HepG2 (cell line): ENCODE results near the gene LMF2. TPM values are rescaled to one million over a fixed set of nuclear protein-coding genes. Genes with fewer than 3 reads are reported as not detected.

Source experiments
- ATAC-seq: fragments of 200-7000 bp; cut with Tn5 transposase; 3 replicates; pipeline ENCODE4 v1.9.1; 2020; ENCODE audit warnings: mild to moderate bottlenecking, moderate library complexity
- BruUV-seq: library from RNA; stranded (reverse); fragments of 400-500 nt; replicated peaks from 2 replicates; lab custom pipeline; 2021; lab: Mats Ljungman, UMichigan
- CTCF ChIA-PET: fragments of 300-600 bp; formaldehyde crosslinking; extraction: SDS; loops from one replicate; lab custom pipeline; 2021; ENCODE audit warnings: low total read pairs, inconsistent platforms, low intra/inter-chr PET ratio; lab: Yijun Ruan, JAX
- POLR2A ChIA-PET: fragments of 350-600 bp; sonication (Branson Sonifier 250); formaldehyde crosslinking; loops from one replicate; lab custom pipeline; 2020; ENCODE audit warnings: antibody characterized with exemption, inconsistent platforms; lab: Yijun Ruan, JAX
- DNase-seq: peaks from one replicate; pipeline ENCODE4 v3.0.0-alpha.2; 2015; ENCODE audit warnings: low spot score
- FAIRE-seq: peaks from 3 replicates; lab custom pipeline; 2011; peaks lifted over from hg19 to GRCh38; lab: Jason Lieb, UNC
- H2AFZ ChIP-seq: one replicate; pipeline ENCODE4 v1.6.1; 2011; ENCODE audit warnings: low read length, inconsistent platforms
- H3K27ac ChIP-seq: fragments of 300-600 bp; 3 replicates; pipeline ENCODE4 v1.8.0; 2011; ENCODE audit warnings: mixed run types, mild to moderate bottlenecking, mixed read lengths, low read length, inconsistent platforms; ENCODE audit not compliant: insufficient read depth; ENCODE audit errors: extremely low read length
- H3K27me3 ChIP-seq, 2 experiments: fragments of 200-600 bp in 1 of 2; 2 replicates in 1 of 2; 3 replicates in 1 of 2; pipeline versions ENCODE4 v1.6.0 to v1.8.0; 2011; ENCODE audit warnings: low read length in 2 of 2, mild to moderate bottlenecking in 2 of 2, moderate library complexity in 2 of 2, inconsistent platforms in 1 of 2; ENCODE audit not compliant: insufficient read depth in 2 of 2, control insufficient read depth in 1 of 2
- H3K36me3 ChIP-seq, 2 experiments: fragments of 200-600 bp in 1 of 2; replicated peaks in 1 of 2; 2 replicates in 1 of 2; 3 replicates in 1 of 2; pipeline versions ENCODE4 v1.5.1 to v1.8.0; 2011; ENCODE audit warnings: low read length in 2 of 2, inconsistent platforms in 1 of 2; ENCODE audit not compliant: insufficient read depth in 2 of 2, control insufficient read depth in 1 of 2
- H3K4me1 ChIP-seq: 2 replicates; pipeline ENCODE4 v1.5.1; 2012; ENCODE audit warnings: low read length, inconsistent platforms; ENCODE audit not compliant: insufficient read depth
- H3K4me2 ChIP-seq: 2 replicates; pipeline ENCODE4 v1.6.0; 2011; ENCODE audit warnings: low read depth, low read length, inconsistent platforms
- H3K4me3 ChIP-seq, 3 experiments: fragments of 200-600 bp in 1 of 3; sonication (generic), shearing (Covaris generic) in 1 of 3; replicated peaks in 1 of 3; 2 replicates each; pipeline ENCODE4 v1.5.1; 2011 to 2016; ENCODE audit warnings: low read length in 3 of 3, inconsistent platforms in 2 of 3, low read depth in 2 of 3, mild to moderate bottlenecking in 2 of 3, control low read depth in 1 of 3, mixed read lengths in 1 of 3; ENCODE audit not compliant: insufficient read depth in 1 of 3
- H3K79me2 ChIP-seq: one replicate; pipeline ENCODE4 v1.6.1; 2011; ENCODE audit warnings: low read length, inconsistent platforms; ENCODE audit not compliant: insufficient read depth
- H3K9ac ChIP-seq: 2 replicates; pipeline ENCODE4 v1.6.0; 2011; ENCODE audit warnings: mild to moderate bottlenecking, low read depth, low read length, inconsistent platforms; ENCODE audit not compliant: insufficient read depth
- H3K9me3 ChIP-seq: 2 replicates; pipeline ENCODE4 v1.5.1; 2012; ENCODE audit warnings: mild to moderate bottlenecking, low read length
- H4K20me1 ChIP-seq: 2 replicates; pipeline ENCODE4 v1.6.0; 2011; ENCODE audit warnings: inconsistent platforms, mild to moderate bottlenecking, low read length, moderate library complexity; ENCODE audit not compliant: insufficient read depth
- AKNA ChIP-seq: sonication (generic); formaldehyde crosslinking; IDR thresholded peaks from 2 replicates; pipeline ENCODE4 v1.4.0; 2020; ENCODE audit warnings: missing genetic modification reagents, borderline replicate concordance
- FOXK2 ChIP-seq: fragments of 450-650 bp; IDR thresholded peaks from 2 replicates; pipeline ENCODE4 v1.6.1; 2016
- KLF13 ChIP-seq: sonication (generic); formaldehyde crosslinking; IDR thresholded peaks from 2 replicates; pipeline ENCODE4 v1.4.0; 2020; ENCODE audit warnings: mild to moderate bottlenecking, missing genetic modification reagents
- NKX3-1 ChIP-seq: sonication (generic); formaldehyde crosslinking; IDR thresholded peaks from 2 replicates; pipeline ENCODE4 v1.5.0; 2020; ENCODE audit warnings: missing genetic modification reagents
- NPAS2 ChIP-seq: sonication (generic); formaldehyde crosslinking; IDR thresholded peaks from 2 replicates; pipeline ENCODE4 v1.8.0; 2022; ENCODE audit warnings: mild to moderate bottlenecking, missing genetic modification reagents, borderline replicate concordance
- SRSF1 ChIP-seq: fragments of 200-400 bp; formaldehyde crosslinking; optimal IDR thresholded peaks from 2 replicates; pipeline ENCODE3; 2017; ENCODE audit warnings: mild to moderate bottlenecking, low read depth, low read length, moderate library complexity
- TCF7 ChIP-seq: sonication (generic); IDR thresholded peaks from 2 replicates; pipeline ENCODE4 v1.6.1; 2016; ENCODE audit warnings: antibody characterized with exemption, low read depth
- ZNF337 ChIP-seq: sonication (generic); formaldehyde crosslinking; IDR thresholded peaks from 2 replicates; pipeline ENCODE4 v1.5.1; 2020; ENCODE audit warnings: missing genetic modification reagents, low read depth, mild to moderate bottlenecking, borderline replicate concordance
- ZNF570 ChIP-seq: sonication (generic); formaldehyde crosslinking; IDR thresholded peaks from 2 replicates; pipeline ENCODE4 v1.4.0; 2020; ENCODE audit warnings: mild to moderate bottlenecking, missing genetic modification reagents, borderline replicate concordance
- ZSCAN31 ChIP-seq: sonication (generic); formaldehyde crosslinking; IDR thresholded peaks from 2 replicates; pipeline ENCODE4 v1.5.0; 2020; ENCODE audit warnings: low read depth, mild to moderate bottlenecking, missing genetic modification reagents
- WGBS: methylation state at CpG from one replicate; pipeline ENCODE4 v1.1.6; 2017; ENCODE audit warnings: low lambda C conversion rate; 5-methylcytosine and 5-hydroxymethylcytosine counted together
- in situ Hi-C: cut with HindIII; loops from 2 replicates; pipeline ENCODE4 v1.10.0; 2017; ENCODE audit warnings: low pct_unique_long_range_greater_than_20kb; ENCODE audit not compliant: extremely low pct_ligation_motif_present
- intact Hi-C: fragments of 100-400 bp; cut with micrococcal nuclease; formaldehyde crosslinking; loops from one replicate; pipeline ENCODE4 v1.10.0; 2022; ENCODE audit not compliant: unreplicated experiment
- polyA plus RNA-seq, 8 experiments: library from polyadenylated mRNA; depleted of rRNA in 3 of 8; stranded (reverse) in 7 of 8; unstranded in 1 of 8; fragments of >200 nt; fragmentation: Illumina TruSeq in 4 of 8; extraction: Trizol in 4 of 8; gene quantifications; 2 replicates each; pipeline versions ENCODE4 v1.2.1 to v1.2.3, GENCODE V29; 2011 to 2016; ENCODE audit warnings: low read depth in 4 of 8, missing spikeins in 1 of 8, mixed read lengths in 1 of 8; ENCODE audit not compliant: insufficient read depth in 1 of 8
- total RNA-seq, 5 experiments: library from RNA; depleted of rRNA; stranded (reverse); fragments of >200 nt; fragmentation: Illumina TruSeq; extraction: Trizol; gene quantifications; 2 replicates each; pipeline ENCODE4 v1.2.3, GENCODE V29; 2016; ENCODE audit warnings: low read depth in 1 of 5
- TF ChIP-seq, protein P1 (sequence below): sonication (generic); formaldehyde crosslinking; IDR thresholded peaks from 2 replicates; pipeline ENCODE4 v1.5.1; 2020; ENCODE audit warnings: missing genetic modification reagents, mild to moderate bottlenecking, borderline replicate concordance

The LMF2 gene
- total and polyA plus RNA-seq, 2 of the 13 experiments (the other 11 are each of a cell fraction or from before 2014, with no cell fraction given), result 23.3 to 30.6 TPM

DNA sequence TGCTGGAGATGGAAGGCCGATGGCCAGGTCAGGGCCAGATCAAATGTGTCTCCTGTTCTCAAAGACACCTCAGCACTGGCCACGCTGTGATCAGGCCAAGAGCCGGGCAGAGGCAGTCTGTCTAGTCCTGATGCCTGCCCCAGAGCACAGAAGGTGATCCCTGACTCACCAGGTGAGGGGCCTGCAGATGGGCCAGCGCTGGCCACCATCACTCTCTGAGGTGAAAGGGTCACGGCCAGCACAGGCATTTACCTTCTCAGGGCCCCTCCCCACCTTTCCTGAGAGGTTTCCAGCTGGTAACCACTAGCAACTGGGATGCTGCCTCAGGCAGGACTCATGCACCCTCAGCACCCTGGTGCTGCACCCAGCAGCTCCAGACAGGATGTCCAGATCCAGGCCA, 35.5 kb downstream of the LMF2 start:
- no peak overlapping the region for H3K9ac ChIP-seq
- H4K20me1 ChIP-seq, result peaks cover 35% of the 10 kb centered on the region
- no peak overlapping the region for H3K4me2 ChIP-seq
- no TSS peak for BruUV-seq
- no peak overlapping the region for H3K4me3 ChIP-seq
- ATAC-seq, result no peak
- CTCF ChIA-PET, result no interaction called here
- H2AFZ ChIP-seq, result no peak overlapping the region
- DNase-seq, result no peak
- 100% methylated on average over 3 of the region's 5 CpGs for WGBS
- peaks cover 55% of the 10 kb centered on the region for H3K4me1 ChIP-seq
- H3K36me3 ChIP-seq, result peaks cover 6% of the 10 kb centered on the region in 2 experiments; a peak in 4 of 5 replicates
- H3K9me3 ChIP-seq, result no peaks in the 10 kb centered on the region
- POLR2A ChIA-PET, result no interaction called here
- intact Hi-C loops, result no loop called here
- H3K79me2 ChIP-seq, result peaks cover 50% of the 10 kb centered on the region
- H3K27ac ChIP-seq, result no peak overlapping the region
- no peaks in the 10 kb centered on the region for H3K27me3 ChIP-seq
- FAIRE-seq, result no peak
- in situ Hi-C loops, result no loop called here
- no peak for TF ChIP-seq SRSF1
- TF ChIP-seq ZNF570 (CRISPR knock-in tag), result no peak
- no peak for TF ChIP-seq ZNF337 (CRISPR knock-in tag)
- no peak for TF ChIP-seq KLF13 (CRISPR knock-in tag)
- no peak for TF ChIP-seq TCF7
- no peak for TF ChIP-seq NKX3-1 (CRISPR knock-in tag)
- no peak for TF ChIP-seq AKNA (CRISPR knock-in tag)
- TF ChIP-seq FOXK2, result no peak
- TF ChIP-seq NPAS2 (CRISPR knock-in tag), result no peak
- TF ChIP-seq, protein P1, sequence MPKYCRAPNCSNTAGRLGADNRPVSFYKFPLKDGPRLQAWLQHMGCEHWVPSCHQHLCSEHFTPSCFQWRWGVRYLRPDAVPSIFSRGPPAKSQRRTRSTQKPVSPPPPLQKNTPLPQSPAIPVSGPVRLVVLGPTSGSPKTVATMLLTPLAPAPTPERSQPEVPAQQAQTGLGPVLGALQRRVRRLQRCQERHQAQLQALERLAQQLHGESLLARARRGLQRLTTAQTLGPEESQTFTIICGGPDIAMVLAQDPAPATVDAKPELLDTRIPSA (CRISPR knock-in tag), result no peak
- TF ChIP-seq ZSCAN31 (CRISPR knock-in tag), result no peak
